ENCODE data around the gene CTNNA1. TPM values are rescaled to one million over a fixed set of nuclear protein-coding genes. Genes with fewer than 3 reads are reported as not detected.
"Not testable (repeated sequence)": the region's sequence is repeated elsewhere in the genome, so short reads cannot be mapped to it uniquely, and the experiment has no call there.

Gene CTNNA1
- total RNA-seq, 4 donors from 2014 or later, result 140 to 752 (median 389) TPM

- intact Hi-C loops (cut with DNase I; ENCODE audit: low total_unique reads), result no loop called here
- Histone ChIP-seq H3K36me3 (no peaks in the 10 kb centered on the region), H3K4me1 (no peaks in the 10 kb centered on the region), H3K9me3 (no peaks in the 10 kb centered on the region), H3K4me3 (no peak overlapping the region), H3K27ac (peak overlapping the region in 1 of 2 donors; percentile 72), H3K27me3 (no peaks in the 10 kb centered on the region)
- TF ChIP-seq CTCF (IDR thresholded peaks at IDR 0.05) (no peak), POLR2A (IDR thresholded peaks at IDR 0.05) (no peak)
- DNase-seq, result no peak
Measured at GRCh38 chr5:138724470-138725146, 28.6 kb upstream of the CTNNA1 start.

- Histone ChIP-seq H3K9me3 (no peaks in the 10 kb centered on the region), H3K27me3 (no peaks in the 10 kb centered on the region), H3K4me1 (no peaks in the 10 kb centered on the region), H3K4me3 (no peak overlapping the region), H3K27ac (peak overlapping the region; percentile 69 to 72), H3K36me3 (no peaks in the 10 kb centered on the region)
- intact Hi-C loops (cut with DNase I; ENCODE audit: low total_unique reads), result no loop called here
- DNase-seq, result peak; percentile 34 to 49
- no peak for TF ChIP-seq CTCF (IDR thresholded peaks at IDR 0.05)
- no peak for TF ChIP-seq POLR2A (IDR thresholded peaks at IDR 0.05)
Measured at GRCh38 chr5:138725153-138725817, 27.9 kb upstream of the CTNNA1 start.

- H3K27me3 ChIP-seq, result no peaks in the 10 kb centered on the region
- H3K9me3 ChIP-seq, result no peaks in the 10 kb centered on the region
- TF ChIP-seq CTCF (IDR thresholded peaks at IDR 0.05) (no peak), POLR2A (IDR thresholded peaks at IDR 0.05) (no peak)
- peak overlapping the region; percentile 69 to 72 for H3K27ac ChIP-seq
- intact Hi-C loops (cut with DNase I; ENCODE audit: low total_unique reads), result no loop called here
- DNase-seq, result peak; percentile 24 to 45
- no peak overlapping the region for H3K4me3 ChIP-seq
- no peaks in the 10 kb centered on the region for H3K4me1 ChIP-seq
- no peaks in the 10 kb centered on the region for H3K36me3 ChIP-seq
Measured at GRCh38 chr5:138725818-138726416, 27.3 kb upstream of the CTNNA1 start.

- Histone ChIP-seq H3K27me3 (no peaks in the 10 kb centered on the region), H3K4me1 (no peaks in the 10 kb centered on the region), H3K9me3 (no peaks in the 10 kb centered on the region), H3K4me3 (no peak overlapping the region), H3K27ac (no peak overlapping the region), H3K36me3 (no peaks in the 10 kb centered on the region)
- TF ChIP-seq CTCF (IDR thresholded peaks at IDR 0.05), result no peak
- TF ChIP-seq POLR2A (IDR thresholded peaks at IDR 0.05), result no peak
- no peak for DNase-seq
- intact Hi-C loops (cut with DNase I; ENCODE audit: low total_unique reads), result no loop called here
Measured at GRCh38 chr5:138726848-138727247, 26.4 kb upstream of the CTNNA1 start.

- H3K4me3 ChIP-seq; H3K36me3 ChIP-seq; intact Hi-C loops (cut with DNase I; ENCODE audit: low total_unique reads); H3K9me3 ChIP-seq; H3K4me1 ChIP-seq; H3K27ac ChIP-seq; H3K27me3 ChIP-seq; DNase-seq: not testable (repeated sequence)
Measured at GRCh38 chr5:138730496-138730895, 22.7 kb upstream of the CTNNA1 start.
